Stimulated activated CD8-positive, alpha-beta memory T cell treated with anti-CD3 and anti-CD28 coated beads, Interleukin-7, amount 100 ng/mL, for 4 hours (primary cell): ENCODE data around the gene ZBTB16.

Source experiments
- DNase-seq, 2 donors: peaks; one replicate each; pipeline ENCODE4 v3.0.0-alpha.2; 2020; ENCODE audit warnings: low read depth in 2 of 2

ZBTB16 gene

DNA sequence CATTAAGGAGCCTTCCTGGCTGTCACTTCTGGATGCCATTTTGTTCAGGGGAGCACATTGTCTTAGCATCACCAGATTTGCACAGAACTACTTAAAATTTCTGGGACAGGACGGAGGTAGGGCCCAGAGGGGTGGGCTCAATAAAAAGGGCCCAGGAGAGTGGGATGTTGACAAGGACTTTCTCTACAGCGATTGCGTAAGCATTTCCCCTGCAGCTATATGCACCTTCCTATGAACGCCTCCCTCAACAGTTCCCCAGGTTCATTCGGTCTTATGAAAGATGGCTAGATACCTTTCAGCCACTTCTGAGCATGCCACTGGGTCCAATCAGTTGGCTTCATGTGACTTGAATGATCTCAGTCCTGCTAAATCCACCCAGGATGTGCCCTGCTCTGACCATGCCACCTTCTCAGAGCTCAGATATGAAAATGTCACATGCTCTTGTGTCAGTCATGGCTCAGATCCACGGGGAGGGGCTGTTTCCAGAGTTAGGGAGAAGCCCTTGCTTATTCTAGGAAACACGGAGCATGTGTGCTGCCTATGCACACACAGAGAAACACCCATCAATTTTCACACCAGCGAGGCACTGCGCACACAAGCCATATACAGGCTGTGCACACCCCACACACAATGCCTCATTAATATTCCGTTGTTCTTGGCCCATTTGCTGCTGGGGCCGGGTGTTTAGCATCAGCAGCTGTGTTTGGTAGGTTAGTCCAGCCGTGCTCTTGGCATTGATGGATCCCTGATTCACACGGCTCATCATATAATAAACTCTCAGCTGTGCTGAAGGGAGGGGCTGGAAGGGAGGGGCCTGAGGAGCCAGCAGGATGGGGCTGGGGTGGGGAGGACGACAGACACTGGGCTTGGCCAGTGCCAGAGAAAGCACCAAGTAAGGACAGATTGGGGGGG is 184.2 kb downstream of the ZBTB16 start:
- no peak for DNase-seq

GRCh38 chr11:114244726-114245394 is 185.3 kb downstream of the ZBTB16 start:
- no peak for DNase-seq

DNA sequence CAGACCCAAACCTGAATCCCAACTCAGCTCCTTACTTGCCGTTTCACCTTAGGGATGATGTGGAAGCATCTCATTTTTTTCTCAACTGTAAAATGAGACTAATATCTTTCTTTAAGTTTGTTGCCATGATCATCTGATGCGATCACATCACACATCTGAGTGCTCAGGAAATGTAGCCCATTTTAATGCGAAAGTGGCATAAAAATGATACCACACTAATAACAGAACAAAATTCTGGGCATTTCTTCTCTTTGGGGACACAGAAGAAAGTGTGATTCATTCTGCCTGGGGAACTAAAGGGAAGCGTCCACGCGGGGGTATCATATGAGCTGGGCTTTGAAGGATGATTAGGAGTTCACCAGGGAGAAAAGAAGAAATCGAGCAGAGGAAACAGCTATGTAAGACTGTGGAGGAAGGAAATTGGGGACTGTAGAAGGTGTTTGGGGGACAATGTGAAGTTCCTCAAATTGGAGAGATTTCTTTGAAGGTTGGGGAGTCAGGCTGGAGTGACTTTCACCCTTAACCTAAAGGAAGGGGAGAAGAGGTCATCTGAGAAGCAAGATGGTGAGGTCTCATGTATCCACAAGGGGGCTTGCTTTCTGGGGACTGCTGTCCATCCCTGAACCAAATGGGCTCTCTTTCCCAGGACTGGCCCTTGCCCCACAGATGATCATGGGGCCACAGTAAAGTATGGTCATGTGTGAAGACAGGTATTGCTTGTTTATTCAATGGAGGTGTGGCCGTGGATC is 187.0 kb downstream of the ZBTB16 start:
- no peak for DNase-seq

- DNase-seq, result no peak
These were observed 187.7 kb downstream of the ZBTB16 start for GRCh38 chr11:114247070-114247789.

GRCh38 chr11:114250180-114250579 is 190.7 kb downstream of the ZBTB16 start:
- DNase-seq, result no peak

DNA sequence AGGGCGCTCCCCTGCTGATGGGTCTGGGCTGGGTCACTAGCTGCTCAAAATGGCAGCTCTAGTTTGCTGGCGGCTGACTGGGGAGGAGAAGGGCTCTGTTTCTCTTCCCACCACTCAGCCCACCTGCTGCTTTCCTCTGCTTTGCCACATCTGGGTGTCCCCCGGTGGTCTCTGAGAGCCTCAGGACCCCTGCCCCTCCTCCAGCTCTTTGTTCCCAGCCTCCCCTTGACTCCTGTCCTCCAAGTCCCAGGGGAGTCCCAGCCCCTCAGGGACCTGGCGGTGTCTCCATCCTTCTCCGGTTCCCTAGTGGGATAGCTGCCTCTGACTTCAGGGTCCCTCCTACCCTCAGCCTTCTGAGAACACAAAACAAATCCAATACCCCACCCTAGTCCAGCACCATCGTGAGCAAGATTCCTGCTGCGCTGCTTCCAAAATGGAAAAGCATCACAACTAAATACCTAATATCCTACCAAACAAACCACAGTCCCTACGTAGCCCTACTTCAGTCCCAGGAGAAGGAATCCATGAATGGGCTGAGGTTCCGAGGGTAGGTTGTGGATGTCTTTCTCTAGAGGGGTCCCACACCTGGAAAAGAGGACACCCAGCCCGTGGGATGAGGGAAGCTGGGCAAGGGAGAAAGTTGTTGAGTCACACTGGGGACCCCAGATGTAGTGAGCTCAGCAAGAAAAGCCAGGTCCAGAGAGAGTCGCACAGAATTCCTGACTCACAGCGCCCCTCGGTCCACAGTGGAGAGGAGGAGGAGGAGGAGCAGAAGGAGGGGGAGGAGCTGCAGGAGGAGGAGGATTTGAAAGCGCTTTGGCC is 191.7 kb downstream of the ZBTB16 start:
- DNase-seq, result no peak

GRCh38 chr11:114251815-114252337 is 192.4 kb downstream of the ZBTB16 start:
- no peak for DNase-seq

DNA sequence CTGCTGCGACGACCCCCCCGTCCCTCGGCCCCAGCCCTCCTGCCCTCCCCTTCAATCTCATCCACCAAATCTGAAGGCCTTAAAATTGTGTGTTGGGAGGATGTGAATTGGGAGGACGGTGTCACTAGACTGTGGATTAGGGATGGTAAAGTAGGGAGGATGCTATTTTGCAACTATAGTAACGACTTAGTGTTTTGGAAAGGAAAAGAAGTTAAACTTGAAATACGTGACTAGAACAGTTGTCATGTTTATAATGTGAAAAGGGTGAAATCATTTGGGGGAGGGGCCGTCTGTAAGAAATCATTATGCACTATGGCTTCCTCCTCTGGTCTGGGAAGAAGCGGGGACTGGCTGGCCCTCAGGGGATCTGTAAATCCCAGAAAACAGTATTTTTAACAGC is 193.3 kb downstream of the ZBTB16 start:
- no peak for DNase-seq

DNA sequence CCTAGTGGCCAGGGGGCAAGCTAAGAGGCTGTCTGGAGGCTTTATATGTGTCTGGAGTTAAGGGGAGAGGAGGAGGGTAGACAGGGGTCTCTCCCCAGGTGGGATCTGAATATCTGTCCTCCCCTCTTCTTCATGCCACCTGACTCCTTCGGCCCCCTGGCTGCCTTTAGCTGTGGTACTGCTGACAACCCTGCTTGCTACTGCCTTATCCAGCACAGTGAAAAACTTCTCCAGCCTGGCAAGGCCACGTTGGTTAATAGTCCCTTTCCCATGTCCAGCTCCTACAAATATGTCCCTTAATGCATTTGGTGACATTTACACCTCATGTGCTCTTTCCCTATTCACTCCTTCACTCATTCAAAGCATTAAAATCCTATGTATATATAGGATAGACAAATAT is 194.3 kb downstream of the ZBTB16 start:
- no peak for DNase-seq

DNA sequence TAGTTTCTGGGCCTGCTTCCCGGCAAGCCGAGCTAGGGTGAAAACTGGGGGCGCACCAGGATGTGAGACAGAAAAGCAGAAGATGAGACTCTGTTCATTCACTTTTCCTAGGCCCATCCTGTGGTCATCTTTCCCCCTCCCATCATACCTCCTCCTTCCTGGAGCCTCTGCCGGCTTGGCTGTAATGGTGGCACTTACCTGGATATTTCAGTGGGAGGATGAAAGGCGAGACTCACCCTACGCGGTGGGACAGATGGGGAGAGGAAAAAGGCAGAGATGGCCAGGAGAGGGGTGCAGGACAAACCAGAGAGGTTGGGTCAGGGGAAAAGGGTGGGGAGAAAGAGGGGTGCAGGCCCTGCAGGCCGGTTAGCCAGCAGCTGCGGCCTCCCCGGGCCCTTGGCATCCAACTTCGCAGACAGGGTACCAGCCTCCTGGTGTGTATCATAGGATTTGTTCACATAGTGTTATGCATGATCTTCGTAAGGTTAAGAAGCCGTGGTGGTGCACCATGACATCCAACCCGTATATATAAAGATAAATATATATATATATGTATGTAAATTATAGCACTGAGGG is 195.1 kb downstream of the ZBTB16 start:
- no peak for DNase-seq

GRCh38 chr11:114255289-114255688 is 195.8 kb downstream of the ZBTB16 start:
- no peak for DNase-seq

DNA sequence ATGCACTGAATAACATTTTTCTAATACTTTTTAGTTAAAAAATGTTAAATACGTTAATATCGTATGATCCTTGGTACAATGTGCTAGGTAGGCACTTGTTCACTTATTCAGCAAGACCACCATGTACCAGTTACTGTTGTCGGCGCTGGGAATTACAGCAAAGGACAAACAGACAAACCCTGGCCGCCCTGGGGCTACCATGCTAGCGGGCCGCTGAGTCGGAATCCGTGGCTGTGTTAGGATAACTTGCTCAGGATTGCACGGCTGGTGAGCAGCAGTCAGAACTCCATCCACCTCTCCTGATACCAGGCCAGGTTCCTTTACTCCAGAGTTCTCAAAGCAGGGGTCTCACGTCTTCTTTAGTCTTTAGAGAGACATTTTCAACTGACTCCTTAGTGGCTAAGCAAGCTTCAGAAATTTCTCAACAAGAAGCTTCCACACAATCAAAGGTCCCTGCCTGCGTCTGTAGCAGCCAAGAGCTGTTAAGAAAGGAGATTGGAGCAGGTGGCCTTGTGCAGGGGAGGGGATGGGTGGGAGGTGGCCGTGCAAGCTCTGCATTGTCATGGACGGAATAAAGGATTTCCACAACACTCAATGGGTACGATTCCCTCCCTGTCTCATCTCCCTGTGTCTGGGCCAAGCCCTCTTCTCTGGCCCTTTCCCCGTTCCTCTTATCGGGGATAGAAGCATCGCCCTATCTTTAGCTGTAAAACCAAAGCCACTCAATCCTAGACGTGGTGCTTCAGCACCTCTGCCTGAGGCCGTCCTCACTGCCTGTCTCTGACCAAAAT is 196.9 kb downstream of the ZBTB16 start:
- DNase-seq, result no peak

DNA sequence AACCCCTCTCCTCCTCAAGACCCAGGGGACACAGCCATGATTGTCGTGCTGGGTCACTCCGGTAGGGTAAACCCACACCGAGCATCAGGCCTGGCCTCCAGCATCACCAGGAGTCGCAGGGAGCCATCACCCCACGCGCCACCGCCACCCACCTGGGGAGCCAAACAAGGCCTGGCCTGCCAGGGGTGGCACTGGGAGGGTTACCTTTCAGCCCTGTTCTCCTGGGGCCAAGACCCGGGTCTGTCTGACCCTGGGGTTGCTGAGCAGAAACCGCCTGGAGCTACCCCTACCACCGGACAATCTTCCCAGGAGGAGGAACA is 197.4 kb downstream of the ZBTB16 start:
- no peak for DNase-seq

- no peak for DNase-seq
These were observed 198.4 kb downstream of the ZBTB16 start for GRCh38 chr11:114257621-114258558.

GRCh38 chr11:114258696-114259095 is 199.2 kb downstream of the ZBTB16 start:
- DNase-seq, result no peak

- no peak for DNase-seq
These were observed 199.6 kb downstream of the ZBTB16 start for GRCh38 chr11:114259124-114259526.

- DNase-seq, result no peak
These were observed 200.1 kb downstream of the ZBTB16 start for GRCh38 chr11:114259551-114259983.

DNA sequence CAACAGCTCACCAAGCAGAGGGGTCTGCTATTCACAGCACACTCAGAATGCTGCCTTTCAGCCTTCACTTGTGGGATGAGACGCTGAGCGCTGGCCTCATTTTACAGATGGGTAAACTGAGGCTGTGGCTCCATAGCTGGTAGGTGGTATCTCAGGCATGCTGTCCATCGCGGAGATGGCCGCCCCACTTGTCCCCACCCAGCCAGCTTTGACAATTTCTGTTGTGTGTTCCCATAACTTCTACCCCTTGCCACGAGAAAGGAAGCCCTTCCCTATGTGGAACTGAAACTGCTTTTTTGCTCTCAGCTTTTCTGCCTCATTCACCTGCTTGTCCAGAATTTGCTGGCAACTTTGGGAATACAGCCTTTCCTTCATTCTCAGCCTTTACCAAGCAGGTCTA is 200.6 kb downstream of the ZBTB16 start:
- no peak for DNase-seq
